Hair follicular keratinocyte (primary cell): ENCODE results near the gene HCAR2. TPM values are rescaled to one million over a fixed set of nuclear protein-coding genes. Genes with fewer than 3 reads are reported as not detected.

Source experiments
- total RNA-seq: library from RNA; depleted of rRNA; stranded (reverse); fragments of >200 nt; gene quantifications from 2 replicates; pipeline ENCODE4 v1.2.3, GENCODE V29; 2015

The HCAR2 gene
- 0.61 and 2.1 TPM in 2 replicates for total RNA-seq

DNA sequence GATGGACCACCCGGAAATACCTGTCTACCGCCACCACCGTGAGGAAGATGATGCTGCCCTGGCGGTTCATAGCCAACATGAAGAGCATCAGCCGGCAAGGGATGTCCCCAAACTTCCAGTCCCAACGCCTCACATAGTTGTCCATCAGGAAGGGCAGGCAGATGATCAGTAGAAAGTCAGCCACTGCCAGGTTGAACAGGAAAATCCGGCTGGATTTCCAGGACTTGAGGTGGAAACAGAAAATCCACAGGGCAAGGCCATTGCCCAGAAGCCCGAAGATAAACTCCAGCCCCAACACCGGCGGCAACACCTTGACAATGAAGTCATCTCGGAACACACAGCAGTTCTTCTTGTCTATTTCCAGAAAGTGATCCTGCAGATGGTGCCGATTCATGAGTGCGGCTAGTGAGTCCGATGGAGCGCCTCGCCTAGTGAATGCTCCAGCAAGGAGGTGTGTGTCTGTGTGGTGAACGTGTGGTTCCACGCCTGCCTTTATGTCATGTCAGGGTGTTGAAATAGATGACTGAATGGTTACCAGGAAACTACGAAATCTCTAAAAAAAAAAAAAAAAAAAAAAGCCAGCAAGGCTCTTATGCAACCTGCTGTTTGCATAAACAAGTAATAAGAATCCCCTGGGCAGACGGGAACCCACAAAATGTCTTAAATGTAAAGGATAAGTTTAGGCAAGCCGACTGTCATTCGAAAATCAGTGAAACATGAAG is at the start of gene HCAR2:
TSS of gene HCAR2 (minus strand) at position 468 of the 722 bp plus-strand sequence. CDS start at position 394, 74 bp downstream.

DNA sequence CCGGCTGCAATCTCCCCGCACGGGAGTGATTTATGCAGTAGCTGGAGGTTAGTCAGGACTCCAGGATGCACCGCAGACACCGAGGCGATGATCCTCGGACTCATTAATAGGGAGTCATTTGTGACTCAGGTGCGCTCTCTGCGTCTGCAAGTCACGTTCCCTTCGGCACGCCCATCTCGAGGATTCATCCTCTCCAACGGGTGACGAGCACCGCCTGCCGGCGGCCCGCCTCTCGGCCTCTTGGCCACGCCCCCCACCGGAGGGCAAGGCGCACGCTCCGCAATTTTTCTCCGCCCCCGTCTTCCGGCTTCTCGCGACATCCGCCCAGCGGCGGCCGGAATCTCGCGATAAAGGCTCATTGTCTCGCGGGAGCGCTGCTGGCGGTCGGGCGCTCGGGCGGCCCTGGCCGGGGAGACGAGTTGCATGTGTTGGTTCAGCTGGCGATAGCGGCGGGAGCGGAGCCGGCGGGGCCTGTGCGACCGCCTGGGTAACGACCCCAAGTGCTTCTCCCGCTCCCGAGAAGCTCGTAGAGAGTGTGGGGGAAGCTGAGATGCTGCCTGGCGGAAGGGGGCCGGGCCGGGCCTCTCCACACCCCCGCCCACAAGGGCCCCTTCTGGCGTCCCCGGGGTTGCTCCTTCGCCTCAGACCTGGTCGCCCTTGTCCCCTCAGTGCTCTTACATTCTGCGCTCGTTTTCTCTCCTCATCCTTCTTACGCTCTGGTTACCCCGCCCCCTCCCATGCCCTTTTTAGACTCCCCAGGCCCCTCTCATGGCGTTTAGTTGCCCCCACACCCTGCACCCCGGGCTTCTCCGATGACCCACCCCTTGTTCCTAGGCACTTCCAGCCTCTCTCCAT is 49.5 kb upstream of the HCAR2 start, which contains the start of gene DENR:
TSS of gene DENR (plus strand) at position 361 of the 855 bp plus-strand sequence. CDS start 878 bp downstream, outside the sequence.

DNA sequence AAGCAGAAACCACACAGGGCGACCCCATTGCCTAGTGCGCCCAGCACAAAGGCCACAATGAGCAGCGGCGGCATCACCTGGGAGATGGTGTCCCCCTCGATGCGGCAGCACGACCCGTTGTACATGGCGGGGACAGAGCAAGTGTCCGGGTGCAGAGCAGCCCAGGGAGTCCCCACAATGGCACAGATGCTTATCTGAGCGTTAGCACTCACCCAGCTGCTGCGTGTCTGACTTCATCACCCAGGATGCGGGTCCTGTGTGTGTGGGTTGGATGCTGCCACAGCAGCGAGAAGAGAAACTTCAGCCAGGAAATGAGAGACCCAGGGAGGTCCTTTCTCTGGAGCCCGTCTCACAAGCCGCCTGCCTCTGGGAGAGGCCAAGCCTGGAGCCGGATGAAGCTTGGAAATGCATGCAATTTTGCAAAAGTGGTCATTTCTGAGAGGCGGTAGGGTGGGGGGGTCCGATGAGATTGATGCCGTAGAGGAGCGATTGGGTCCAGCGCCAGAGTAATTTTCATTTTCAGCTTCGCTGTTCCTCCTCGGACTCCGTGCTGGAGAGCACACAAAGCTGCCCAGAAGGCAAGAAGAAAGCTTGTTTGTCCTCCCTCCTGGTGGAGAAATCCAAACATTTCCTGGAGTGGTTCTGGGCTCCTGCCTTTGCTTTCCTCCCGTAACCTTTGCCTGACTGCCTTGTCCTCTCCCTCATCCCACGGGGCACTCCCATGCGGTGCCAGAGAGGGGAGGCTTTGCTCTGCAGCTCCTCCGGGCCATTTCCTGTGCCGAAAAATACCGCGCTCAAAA is 27.3 kb upstream of the HCAR2 start, which contains the start of gene HCAR1:
TSS of gene HCAR1 (minus strand) at position 630 of the 800 bp plus-strand sequence. CDS start at position 125, 505 bp downstream.

DNA sequence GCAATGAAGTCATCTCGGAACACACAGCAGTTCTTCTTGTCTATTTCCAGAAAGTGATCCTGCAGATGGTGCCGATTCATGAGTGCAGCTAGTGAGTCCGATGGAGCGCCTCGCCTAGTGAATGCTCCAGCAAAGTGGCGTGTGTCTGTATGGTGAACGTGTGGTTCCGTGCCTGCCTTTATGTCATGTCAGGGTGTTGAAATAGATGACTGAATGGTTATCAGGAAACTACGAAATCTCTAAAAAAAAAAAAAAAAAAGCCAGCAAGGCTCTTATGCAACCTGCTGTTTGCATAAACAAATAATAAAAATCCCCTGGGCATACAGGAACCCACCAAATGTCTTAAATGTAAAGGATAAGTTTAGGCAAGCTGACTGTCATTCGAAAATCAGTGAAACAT is 13.5 kb upstream of the HCAR2 start, which contains the start of gene HCAR3:
TSS of gene HCAR3 (minus strand) at position 154 of the 400 bp plus-strand sequence. CDS start at position 80, 74 bp downstream.

Other genes starting within 250 kb of the HCAR2 start
- 13.4 and 15.7 TPM in 2 replicates for gene ZCCHC8, start 202.4 kb downstream of the HCAR2 start, total RNA-seq
- gene RSRC2, start 176.4 kb downstream of the HCAR2 start, total RNA-seq: 24.6 and 31.4 TPM in 2 replicates
- 16.1 and 28.1 TPM in 2 replicates for gene KNTC1, start 176.1 kb downstream of the HCAR2 start, total RNA-seq
- 1.4 and 4.3 TPM in 2 replicates for gene HCAR3, start 13.5 kb upstream of the HCAR2 start, total RNA-seq
- gene HCAR1, start 27.5 kb upstream of the HCAR2 start, total RNA-seq: 0.11 and 0.31 TPM in 2 replicates
- gene DENR, start 49.5 kb upstream of the HCAR2 start, total RNA-seq: 30.9 and 33.2 TPM in 2 replicates
- 0.23 TPM in 2 replicates for gene CCDC62, start 71.2 kb upstream of the HCAR2 start, total RNA-seq
- gene HIP1R, start 132.1 kb upstream of the HCAR2 start, total RNA-seq: 43.9 and 47.3 TPM in 2 replicates
- gene VPS37B, start 192.8 kb upstream of the HCAR2 start, total RNA-seq: 53.7 and 59.2 TPM in 2 replicates